Eye (tissue), 1 donor: Measurements from ENCODE around the gene HSPBP1.
A peak's percentile ranks its signal among the peaks of the same experiment; 100 is the strongest.
"Not testable (repeated sequence)": the region's sequence is repeated elsewhere in the genome, so short reads cannot be mapped to it uniquely, and the experiment has no call there.

Experiments
- DNase-seq: peaks from one replicate; pipeline ENCODE4 v3.0.0-alpha.2; 2015

HSPBP1 gene

GRCh38 chr19:55279770-55280643 is at the start of gene HSPBP1:
Gene HSPBP1 (minus strand): TSS chr19:55280110. CDS start chr19:55279608, 502 bp downstream.
- peak; percentile 98 for DNase-seq

- not testable (repeated sequence) for DNase-seq
Observed at GRCh38 chr19:55328774-55329318, 48.9 kb upstream of the HSPBP1 start.

GRCh38 chr19:55325172-55325571 is 45.3 kb upstream of the HSPBP1 start, which contains the start of gene TMEM150B:
Gene TMEM150B (minus strand): TSS chr19:55325341. CDS start chr19:55321036, 4,305 bp downstream.
- no peak for DNase-seq

GRCh38 chr19:55324662-55325061 is 44.8 kb upstream of the HSPBP1 start:
- DNase-seq, result no peak

- no peak for DNase-seq
Observed at GRCh38 chr19:55322204-55322885, 42.4 kb upstream of the HSPBP1 start.

- DNase-seq, result no peak
Observed at GRCh38 chr19:55321466-55322137, 41.7 kb upstream of the HSPBP1 start.

- DNase-seq, result no peak
Observed at GRCh38 chr19:55320844-55321419, 41.0 kb upstream of the HSPBP1 start.

GRCh38 chr19:55319785-55320184 is 39.9 kb upstream of the HSPBP1 start:
- DNase-seq, result peak; percentile 80

- no peak for DNase-seq
Observed at GRCh38 chr19:55316646-55317045, 36.7 kb upstream of the HSPBP1 start.

- no peak for DNase-seq
Observed at GRCh38 chr19:55315956-55316525, 36.1 kb upstream of the HSPBP1 start.

- no peak for DNase-seq
Observed at GRCh38 chr19:55314396-55314795, 34.5 kb upstream of the HSPBP1 start.

- DNase-seq, result no peak
Observed at GRCh38 chr19:55312621-55313512, 33.0 kb upstream of the HSPBP1 start.

- no peak for DNase-seq
Observed at GRCh38 chr19:55311797-55312196, 31.9 kb upstream of the HSPBP1 start.

GRCh38 chr19:55311397-55311796 is 31.5 kb upstream of the HSPBP1 start:
- DNase-seq, result no peak

- DNase-seq, result no peak
Observed at GRCh38 chr19:55310498-55310897, 30.6 kb upstream of the HSPBP1 start.

- no peak for DNase-seq
Observed at GRCh38 chr19:55309448-55309847, 29.5 kb upstream of the HSPBP1 start.

GRCh38 chr19:55308281-55308680 is 28.4 kb upstream of the HSPBP1 start:
- DNase-seq, result no peak

GRCh38 chr19:55306712-55307111 is 26.8 kb upstream of the HSPBP1 start:
- no peak for DNase-seq

GRCh38 chr19:55305983-55306562 is 26.2 kb upstream of the HSPBP1 start:
- no peak for DNase-seq

- peak; percentile 65 for DNase-seq
Observed at GRCh38 chr19:55305491-55305890, 25.6 kb upstream of the HSPBP1 start.

- no peak for DNase-seq
Observed at GRCh38 chr19:55304980-55305379, 25.1 kb upstream of the HSPBP1 start.
